Measurements from ENCODE around the gene DAB2IP. TPM values are rescaled to one million over a fixed set of nuclear protein-coding genes. Genes with fewer than 3 reads are reported as not detected.

The DAB2IP gene
- total and polyA plus RNA-seq, 2 experiments from 2014 or later: 8.9 to 42.8 TPM

- Histone ChIP-seq H3K4me3 (no peak overlapping the region), H3F3A (replicated peaks; ENCODE audit: low read depth) (no peaks in the 10 kb centered on the region), H3K79me2 (replicated peaks; ENCODE audit: insufficient read depth) (peaks cover 19% of the 10 kb centered on the region), H2AFZ (no peak overlapping the region), H3K27ac (ENCODE audit: low read depth) (no peak overlapping the region), H3K36me3 (ENCODE audit: insufficient read depth) (no peaks in the 10 kb centered on the region), H4K20me1 (replicated peaks; ENCODE audit: insufficient read depth) (peaks cover 16% of the 10 kb centered on the region; the same call in 1 of the 2 replicates), H3K27me3 (ENCODE audit: insufficient read depth) (no peaks in the 10 kb centered on the region), H3K9me2 (ENCODE audit: insufficient read depth) (no peaks in the 10 kb centered on the region), H3K4me2 (no peak overlapping the region), H3K4me1 (ENCODE audit: insufficient read depth) (peaks cover 13% of the 10 kb centered on the region)
- DNase-seq (ENCODE audit: low spot score) (no peak), ATAC-seq (no peak; the same call in 2 of the 3 replicates)
- Mint-ChIP-seq H3K9me3 (no peaks in the 10 kb centered on the region), H3K36me3 (ENCODE audit: low read depth) (no peaks in the 10 kb centered on the region; the same call in 2 of the 3 replicates), H3K27me3 (ENCODE audit: insufficient read depth, low read depth, poor library complexity) (peaks cover 4% of the 10 kb centered on the region), H3K27ac (no peak overlapping the region; the same call in 1 of the 2 replicates), H3K4me1 (peaks cover 25% of the 10 kb centered on the region), H3K4me3 (no peak overlapping the region; the same call in 2 of the 3 replicates)
- TF ChIP-seq REST (IDR thresholded peaks at IDR 0.05; ENCODE audit: unreplicated experiment): no peak
- TF ChIP-seq ZNF462 (CRISPR knock-in tag; IDR thresholded peaks at IDR 0.05): no peak
- no peak for TF ChIP-seq NANOG (IDR thresholded peaks at IDR 0.05; ENCODE audit: borderline replicate concordance)
- no peak for TF ChIP-seq ZNF331 (CRISPR knock-in tag; IDR thresholded peaks at IDR 0.05; ENCODE audit: low read depth)
- no peak for TF ChIP-seq ETS1 (IDR thresholded peaks at IDR 0.05)
- TF ChIP-seq ZNF114 (CRISPR knock-in tag; IDR thresholded peaks at IDR 0.05): no peak
- TF ChIP-seq JUNB (IDR thresholded peaks at IDR 0.05; ENCODE audit: unreplicated experiment): no peak
- TF ChIP-seq POLR2AphosphoS5 (IDR thresholded peaks at IDR 0.05; ENCODE audit: low read depth): no peak
- TF ChIP-seq STAT1 (IDR thresholded peaks at IDR 0.05; ENCODE audit: unreplicated experiment): no peak
- TF ChIP-seq CREB1 (CRISPR knock-in tag; IDR thresholded peaks at IDR 0.05; ENCODE audit: low read depth): no peak
- TF ChIP-seq CTCF (conservative IDR thresholded peaks at IDR 0.05; ENCODE audit: low read depth in 2 of 2): no peak
- no peak for TF ChIP-seq EZH2phosphoT487 (IDR thresholded peaks at IDR 0.05; ENCODE audit: unreplicated experiment)
- TF ChIP-seq EZH2 (IDR thresholded peaks at IDR 0.05; ENCODE audit: low read depth, unreplicated experiment): no peak
Measured at GRCh38 chr9:121609822-121610637, 41.4 kb upstream of the DAB2IP start.

Data from GM23338 (cell line).